Measurements from ENCODE around the gene P2RY6.

Gene P2RY6

DNA sequence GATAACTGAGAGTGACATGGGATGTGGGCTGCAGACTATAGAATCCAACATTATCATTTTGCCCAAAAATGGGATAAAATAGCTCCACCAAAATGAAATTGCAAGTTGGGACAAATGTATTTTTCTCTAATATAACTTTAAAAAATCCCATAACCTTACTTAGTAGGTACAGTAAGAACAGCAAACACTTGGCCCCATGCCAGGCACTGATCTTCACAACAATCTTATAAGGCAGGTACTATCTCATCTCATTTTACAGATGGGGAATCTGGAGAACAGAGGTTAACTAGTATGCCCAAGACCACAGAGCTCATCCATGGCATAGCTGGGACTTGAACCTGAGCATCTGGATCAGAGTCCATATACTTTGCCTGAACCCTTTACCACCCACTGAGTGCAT, 22.5 kb downstream of the P2RY6 start:
- Histone ChIP-seq H3K9ac (ENCODE audit: low read depth, low read length) (no peak overlapping the region), H3K27ac (ENCODE audit: low read depth, low read length) (no peak overlapping the region), H3K9me3 (ENCODE audit: control insufficient read depth, insufficient read depth, low read length) (no peaks in the 10 kb centered on the region), H3K4me3 (ENCODE audit: low read depth, low read length) (no peak overlapping the region), H3K36me3 (ENCODE audit: control insufficient read depth, insufficient read depth, low read length) (no peaks in the 10 kb centered on the region), H3K4me1 (ENCODE audit: control insufficient read depth, insufficient read depth, low read length) (peaks cover 4% of the 10 kb centered on the region), H3K27me3 (ENCODE audit: control insufficient read depth, insufficient read depth, low read length) (peaks cover 16% of the 10 kb centered on the region)

DNA sequence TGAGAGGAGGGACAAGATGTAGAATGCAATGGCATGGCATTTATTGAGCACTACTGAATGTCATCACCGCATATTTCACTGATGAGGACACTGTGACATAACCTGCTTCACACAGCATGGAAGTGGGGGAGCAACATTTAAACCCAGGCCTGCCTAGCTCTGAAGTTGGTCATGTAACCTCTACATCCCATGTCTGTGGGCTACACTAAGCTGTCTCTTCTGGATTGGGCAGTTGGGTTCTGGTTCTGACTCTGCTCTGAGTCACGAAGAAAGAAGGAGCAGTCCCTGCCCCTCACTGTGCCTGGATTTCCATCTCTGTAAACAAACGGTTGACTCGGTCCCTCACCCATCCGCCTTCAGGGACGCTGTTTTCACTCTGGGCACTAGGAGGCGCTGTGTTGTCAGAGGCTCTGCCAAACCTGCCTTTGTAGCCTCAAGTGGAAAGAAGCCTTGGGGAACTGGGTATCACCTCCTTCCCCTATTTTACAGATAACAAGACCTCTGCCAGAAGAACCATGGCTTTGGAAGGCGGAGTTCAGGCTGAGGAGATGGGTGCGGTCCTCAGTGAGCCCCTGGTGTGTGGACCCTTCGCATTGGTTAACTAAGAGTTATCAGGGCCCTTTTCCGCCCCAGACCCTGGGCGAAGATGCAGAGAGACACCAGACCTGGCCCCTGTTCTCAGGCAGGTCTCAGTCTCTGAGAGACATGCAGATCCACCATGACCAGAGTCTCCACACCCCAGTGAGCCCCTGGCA, 23.3 kb downstream of the P2RY6 start:
- Histone ChIP-seq H3K36me3 (ENCODE audit: control insufficient read depth, insufficient read depth, low read length) (no peaks in the 10 kb centered on the region), H3K27me3 (ENCODE audit: control insufficient read depth, insufficient read depth, low read length) (peaks cover 16% of the 10 kb centered on the region), H3K4me3 (ENCODE audit: low read depth, low read length) (no peak overlapping the region), H3K9me3 (ENCODE audit: control insufficient read depth, insufficient read depth, low read length) (no peaks in the 10 kb centered on the region), H3K9ac (ENCODE audit: low read depth, low read length) (no peak overlapping the region), H3K27ac (ENCODE audit: low read depth, low read length) (no peak overlapping the region), H3K4me1 (ENCODE audit: control insufficient read depth, insufficient read depth, low read length) (peaks cover 4% of the 10 kb centered on the region)

DNA sequence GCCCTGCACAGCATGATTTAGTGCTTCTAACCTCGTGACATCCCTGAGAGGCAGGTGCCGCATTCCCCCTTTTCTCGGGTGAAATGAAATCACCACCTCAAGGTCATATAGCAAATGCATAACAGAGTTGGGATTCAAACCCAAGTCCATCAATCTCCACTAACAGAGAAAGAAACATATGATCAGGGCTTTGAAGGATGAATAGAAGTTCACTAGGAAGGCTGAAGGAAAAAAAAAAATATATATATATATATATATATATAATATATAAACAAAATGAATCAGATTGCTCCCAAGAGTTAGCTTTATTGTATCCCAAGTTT, 23.8 kb downstream of the P2RY6 start:
- no peak overlapping the region for H3K4me3 ChIP-seq (ENCODE audit: low read depth, low read length)
- no peaks in the 10 kb centered on the region for H3K9me3 ChIP-seq (ENCODE audit: control insufficient read depth, insufficient read depth, low read length)
- no peaks in the 10 kb centered on the region for H3K36me3 ChIP-seq (ENCODE audit: control insufficient read depth, insufficient read depth, low read length)
- peaks cover 4% of the 10 kb centered on the region for H3K4me1 ChIP-seq (ENCODE audit: control insufficient read depth, insufficient read depth, low read length)
- H3K9ac ChIP-seq (ENCODE audit: low read depth, low read length) = no peak overlapping the region
- no peak overlapping the region for H3K27ac ChIP-seq (ENCODE audit: low read depth, low read length)
- H3K27me3 ChIP-seq (ENCODE audit: control insufficient read depth, insufficient read depth, low read length) = peaks cover 16% of the 10 kb centered on the region

DNA sequence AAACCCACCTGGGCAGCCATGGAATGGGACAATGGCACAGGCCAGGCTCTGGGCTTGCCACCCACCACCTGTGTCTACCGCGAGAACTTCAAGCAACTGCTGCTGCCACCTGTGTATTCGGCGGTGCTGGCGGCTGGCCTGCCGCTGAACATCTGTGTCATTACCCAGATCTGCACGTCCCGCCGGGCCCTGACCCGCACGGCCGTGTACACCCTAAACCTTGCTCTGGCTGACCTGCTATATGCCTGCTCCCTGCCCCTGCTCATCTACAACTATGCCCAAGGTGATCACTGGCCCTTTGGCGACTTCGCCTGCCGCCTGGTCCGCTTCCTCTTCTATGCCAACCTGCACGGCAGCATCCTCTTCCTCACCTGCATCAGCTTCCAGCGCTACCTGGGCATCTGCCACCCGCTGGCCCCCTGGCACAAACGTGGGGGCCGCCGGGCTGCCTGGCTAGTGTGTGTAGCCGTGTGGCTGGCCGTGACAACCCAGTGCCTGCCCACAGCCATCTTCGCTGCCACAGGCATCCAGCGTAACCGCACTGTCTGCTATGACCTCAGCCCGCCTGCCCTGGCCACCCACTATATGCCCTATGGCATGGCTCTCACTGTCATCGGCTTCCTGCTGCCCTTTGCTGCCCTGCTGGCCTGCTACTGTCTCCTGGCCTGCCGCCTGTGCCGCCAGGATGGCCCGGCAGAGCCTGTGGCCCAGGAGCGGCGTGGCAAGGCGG, 24.5 kb downstream of the P2RY6 start:
- Histone ChIP-seq H3K9ac (ENCODE audit: low read depth, low read length) (no peak overlapping the region), H3K4me3 (ENCODE audit: low read depth, low read length) (no peak overlapping the region), H3K9me3 (ENCODE audit: control insufficient read depth, insufficient read depth, low read length) (no peaks in the 10 kb centered on the region), H3K36me3 (ENCODE audit: control insufficient read depth, insufficient read depth, low read length) (no peaks in the 10 kb centered on the region), H3K27ac (ENCODE audit: low read depth, low read length) (no peak overlapping the region), H3K4me1 (ENCODE audit: control insufficient read depth, insufficient read depth, low read length) (peaks cover 4% of the 10 kb centered on the region), H3K27me3 (ENCODE audit: control insufficient read depth, insufficient read depth, low read length) (peaks cover 16% of the 10 kb centered on the region)

DNA sequence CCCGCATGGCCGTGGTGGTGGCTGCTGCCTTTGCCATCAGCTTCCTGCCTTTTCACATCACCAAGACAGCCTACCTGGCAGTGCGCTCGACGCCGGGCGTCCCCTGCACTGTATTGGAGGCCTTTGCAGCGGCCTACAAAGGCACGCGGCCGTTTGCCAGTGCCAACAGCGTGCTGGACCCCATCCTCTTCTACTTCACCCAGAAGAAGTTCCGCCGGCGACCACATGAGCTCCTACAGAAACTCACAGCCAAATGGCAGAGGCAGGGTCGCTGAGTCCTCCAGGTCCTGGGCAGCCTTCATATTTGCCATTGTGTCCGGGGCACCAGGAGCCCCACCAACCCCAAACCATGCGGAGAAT, 25.1 kb downstream of the P2RY6 start:
- Histone ChIP-seq H3K4me1 (ENCODE audit: control insufficient read depth, insufficient read depth, low read length) (peaks cover 4% of the 10 kb centered on the region), H3K36me3 (ENCODE audit: control insufficient read depth, insufficient read depth, low read length) (no peaks in the 10 kb centered on the region), H3K27me3 (ENCODE audit: control insufficient read depth, insufficient read depth, low read length) (peaks cover 16% of the 10 kb centered on the region), H3K9ac (ENCODE audit: low read depth, low read length) (no peak overlapping the region), H3K4me3 (ENCODE audit: low read depth, low read length) (no peak overlapping the region), H3K9me3 (ENCODE audit: control insufficient read depth, insufficient read depth, low read length) (no peaks in the 10 kb centered on the region), H3K27ac (ENCODE audit: low read depth, low read length) (no peak overlapping the region)

DNA sequence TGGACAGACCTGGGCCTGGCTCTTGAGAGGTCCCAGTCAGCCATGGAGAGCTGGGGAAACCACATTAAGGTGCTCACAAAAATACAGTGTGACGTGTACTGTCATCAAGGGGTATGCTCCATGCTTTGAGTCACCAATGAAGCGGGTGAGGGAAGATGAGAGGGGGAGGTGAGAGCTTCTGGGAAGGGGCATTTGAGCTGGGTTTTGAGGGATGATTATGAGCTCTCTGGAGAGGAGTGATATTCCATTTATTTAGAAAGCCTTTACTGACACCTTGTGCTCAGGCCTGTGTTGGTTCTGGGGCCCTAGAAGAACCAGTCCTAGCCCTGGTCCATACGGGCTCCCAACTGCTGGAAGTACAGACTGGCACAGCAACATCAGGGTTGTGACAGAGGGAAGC, 25.6 kb downstream of the P2RY6 start:
- Histone ChIP-seq H3K4me3 (ENCODE audit: low read depth, low read length) (no peak overlapping the region), H3K9me3 (ENCODE audit: control insufficient read depth, insufficient read depth, low read length) (no peaks in the 10 kb centered on the region), H3K9ac (ENCODE audit: low read depth, low read length) (no peak overlapping the region), H3K4me1 (ENCODE audit: control insufficient read depth, insufficient read depth, low read length) (peaks cover 4% of the 10 kb centered on the region), H3K36me3 (ENCODE audit: control insufficient read depth, insufficient read depth, low read length) (no peaks in the 10 kb centered on the region), H3K27ac (ENCODE audit: low read depth, low read length) (no peak overlapping the region), H3K27me3 (ENCODE audit: control insufficient read depth, insufficient read depth, low read length) (peaks cover 16% of the 10 kb centered on the region)

DNA sequence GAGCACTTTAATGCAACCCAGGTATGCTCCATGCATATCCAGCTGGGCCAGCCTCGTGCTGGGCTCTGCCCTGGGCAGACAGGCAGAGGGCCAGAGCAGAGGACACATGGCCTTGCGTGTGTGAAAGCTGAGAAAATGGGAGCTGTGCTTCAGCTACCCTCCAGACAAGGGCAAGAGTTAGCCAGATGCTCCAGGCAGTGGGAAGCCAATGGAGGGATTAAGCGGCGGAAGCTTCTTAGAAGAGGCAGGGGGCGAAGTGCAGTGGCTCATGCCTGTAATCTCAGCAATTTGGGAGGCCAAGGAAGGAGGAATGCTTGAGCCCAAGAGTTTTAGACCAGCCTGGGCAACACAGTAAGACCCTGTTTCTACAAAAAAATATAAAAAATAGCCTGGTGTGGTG, 26.1 kb downstream of the P2RY6 start:
- H3K36me3 ChIP-seq (ENCODE audit: control insufficient read depth, insufficient read depth, low read length) = no peaks in the 10 kb centered on the region
- no peak overlapping the region for H3K27ac ChIP-seq (ENCODE audit: low read depth, low read length)
- peaks cover 4% of the 10 kb centered on the region for H3K4me1 ChIP-seq (ENCODE audit: control insufficient read depth, insufficient read depth, low read length)

DNA sequence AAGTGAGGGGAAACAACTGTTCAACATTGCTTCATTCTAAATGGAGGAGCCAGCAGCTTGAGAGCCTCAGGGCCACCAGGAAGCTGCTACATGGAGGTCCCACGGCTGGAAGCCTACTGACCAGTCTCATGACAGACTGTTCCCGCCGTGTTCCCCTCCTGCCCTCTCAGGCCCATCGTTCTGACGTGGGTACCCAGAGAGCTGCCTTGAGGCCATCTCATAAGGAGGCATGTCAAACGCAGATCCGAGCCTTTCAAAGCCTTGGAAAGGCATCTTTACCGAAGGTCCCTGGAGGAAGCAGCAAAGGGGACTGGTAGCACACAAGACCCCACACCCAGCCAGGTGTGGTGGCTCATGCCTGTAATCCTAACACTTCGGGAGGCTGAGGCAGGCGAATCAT, 27.6 kb downstream of the P2RY6 start:
- Histone ChIP-seq H3K9ac (ENCODE audit: low read depth, low read length) (no peak overlapping the region), H3K9me3 (ENCODE audit: control insufficient read depth, insufficient read depth, low read length) (no peaks in the 10 kb centered on the region), H3K36me3 (ENCODE audit: control insufficient read depth, insufficient read depth, low read length) (no peaks in the 10 kb centered on the region), H3K4me1 (ENCODE audit: control insufficient read depth, insufficient read depth, low read length) (peaks cover 4% of the 10 kb centered on the region), H3K27ac (ENCODE audit: low read depth, low read length) (no peak overlapping the region), H3K27me3 (ENCODE audit: control insufficient read depth, insufficient read depth, low read length) (peaks cover 6% of the 10 kb centered on the region), H3K4me3 (ENCODE audit: low read depth, low read length) (no peak overlapping the region)

More for the DNA sequence above, 26.1 kb downstream of the P2RY6 start:
- H3K9ac ChIP-seq (ENCODE audit: low read depth, low read length) = no peak overlapping the region
- H3K4me3 ChIP-seq (ENCODE audit: low read depth, low read length) = no peak overlapping the region
- peaks cover 16% of the 10 kb centered on the region for H3K27me3 ChIP-seq (ENCODE audit: control insufficient read depth, insufficient read depth, low read length)
- no peaks in the 10 kb centered on the region for H3K9me3 ChIP-seq (ENCODE audit: control insufficient read depth, insufficient read depth, low read length)

DNA sequence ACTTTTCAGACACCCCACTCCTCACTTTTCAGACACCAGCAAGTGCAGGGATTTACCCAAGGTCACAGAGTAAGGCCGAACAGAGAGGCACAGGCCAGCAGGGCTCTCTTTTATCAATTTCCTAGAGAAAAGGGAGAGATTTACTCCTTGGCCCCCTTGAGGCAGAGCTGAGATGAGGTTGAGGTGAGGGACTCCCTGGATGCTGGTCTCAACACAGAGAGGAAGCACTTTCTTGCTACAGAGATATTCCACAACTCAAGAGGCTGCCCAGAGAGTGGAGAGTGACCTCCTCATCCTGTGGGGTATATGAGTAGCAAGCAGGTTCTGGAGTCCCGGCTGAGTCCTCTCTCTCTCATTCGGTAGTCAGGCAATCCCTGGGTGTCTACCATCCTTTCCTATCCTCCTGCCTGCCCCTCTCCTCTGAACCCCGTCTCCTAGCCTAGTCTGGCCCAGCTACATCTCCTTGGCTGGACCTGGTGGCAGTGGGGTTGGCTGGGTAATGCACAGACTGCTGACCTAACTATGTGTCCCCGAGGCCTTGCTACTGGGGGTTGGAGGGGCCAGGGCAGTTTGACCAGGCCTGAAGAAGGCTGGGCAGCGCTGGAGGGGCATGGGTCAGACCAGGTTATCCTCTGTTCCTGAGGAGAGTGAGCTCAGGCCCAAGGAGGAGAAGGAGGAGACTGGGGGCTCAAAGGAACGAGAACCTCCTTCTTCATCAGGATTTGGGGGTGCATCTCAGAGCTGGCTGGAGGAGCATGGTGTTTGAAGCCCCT, 34.1 kb downstream of the P2RY6 start:
- Histone ChIP-seq H3K9me3 (ENCODE audit: control insufficient read depth, insufficient read depth, low read length) (no peaks in the 10 kb centered on the region), H3K4me3 (ENCODE audit: low read depth, low read length) (no peak overlapping the region)

DNA sequence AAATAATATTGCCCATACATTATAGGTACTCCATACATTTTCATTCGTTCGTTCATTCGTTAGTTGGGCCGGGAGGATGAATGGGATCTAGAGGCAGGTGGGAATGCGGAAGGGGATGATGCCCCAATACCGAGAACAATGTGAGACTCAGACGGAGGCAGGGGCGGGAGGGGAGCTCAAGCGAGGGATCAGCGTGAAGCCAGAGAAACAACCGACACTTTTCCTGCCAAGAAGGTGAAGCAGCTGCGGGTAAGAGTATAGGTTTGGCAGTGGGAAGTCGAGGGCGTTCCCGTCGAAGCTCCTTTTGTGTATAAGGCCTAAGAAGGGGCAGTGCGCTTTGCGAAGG, 34.8 kb downstream of the P2RY6 start:
- peaks cover 35% of the 10 kb centered on the region for H3K27me3 ChIP-seq (ENCODE audit: control insufficient read depth, insufficient read depth, low read length)
- H3K36me3 ChIP-seq (ENCODE audit: control insufficient read depth, insufficient read depth, low read length) = no peaks in the 10 kb centered on the region
- peak overlapping the region; percentile 71 for H3K4me3 ChIP-seq (ENCODE audit: low read depth, low read length)
- H3K4me1 ChIP-seq (ENCODE audit: control insufficient read depth, insufficient read depth, low read length) = peaks cover 15% of the 10 kb centered on the region; the same call in 1 of the 2 replicates
- H3K9me3 ChIP-seq (ENCODE audit: control insufficient read depth, insufficient read depth, low read length) = no peaks in the 10 kb centered on the region
- H3K27ac ChIP-seq (ENCODE audit: low read depth, low read length) = peak overlapping the region; percentile 35
- H3K9ac ChIP-seq (ENCODE audit: low read depth, low read length) = peak overlapping the region; percentile 43; the same call in 1 of the 2 replicates

More for the DNA sequence above, 34.1 kb downstream of the P2RY6 start:
- no peak overlapping the region for H3K9ac ChIP-seq (ENCODE audit: low read depth, low read length)
- no peaks in the 10 kb centered on the region for H3K36me3 ChIP-seq (ENCODE audit: control insufficient read depth, insufficient read depth, low read length)
- no peak overlapping the region for H3K27ac ChIP-seq (ENCODE audit: low read depth, low read length)
- H3K4me1 ChIP-seq (ENCODE audit: control insufficient read depth, insufficient read depth, low read length) = peaks cover 15% of the 10 kb centered on the region; the same call in 1 of the 2 replicates
- H3K27me3 ChIP-seq (ENCODE audit: control insufficient read depth, insufficient read depth, low read length) = peaks cover 35% of the 10 kb centered on the region

Data from HUES48 (cell line).